ENCODE measurements around the gene ADAMTS17.

ADAMTS17 gene

GRCh38 chr15:100031665-100032357, 310.0 kb downstream of the ADAMTS17 start:
- Histone ChIP-seq H3K9ac (ENCODE audit: low read depth, low read length, poor library complexity, severe bottlenecking) (no peak overlapping the region), H3K27me3 (ENCODE audit: insufficient read depth, low read length, poor library complexity, severe bottlenecking) (no peaks in the 10 kb centered on the region), H3K9me2 (replicated peaks; ENCODE audit: low read depth, low read length) (no peaks in the 10 kb centered on the region), H3K36me3 (ENCODE audit: insufficient read depth, low read length) (no peaks in the 10 kb centered on the region), H2AFZ (ENCODE audit: low read length) (no peak overlapping the region), H3K4me1 (ENCODE audit: insufficient read depth, low read length, poor library complexity, severe bottlenecking) (no peaks in the 10 kb centered on the region), H3K4me3 (ENCODE audit: low read length, poor library complexity, severe bottlenecking) (no peak overlapping the region), H3F3A (ENCODE audit: low read depth) (no peaks in the 10 kb centered on the region), H4K20me1 (ENCODE audit: insufficient read depth, low read length, poor library complexity, severe bottlenecking) (no peaks in the 10 kb centered on the region), H3K9me3 (ENCODE audit: insufficient read depth, low read depth, low read length) (no peaks in the 10 kb centered on the region; the same call in 1 of the 2 replicates), H3K79me2 (ENCODE audit: insufficient read depth, low read length) (no peaks in the 10 kb centered on the region), H3K4me2 (ENCODE audit: low read depth, low read length, poor library complexity, severe bottlenecking) (no peak overlapping the region)
- no peak for TF ChIP-seq CTCF (conservative IDR thresholded peaks at IDR 0.05; ENCODE audit: low read length)
- TF ChIP-seq EZH2phosphoT487 (IDR thresholded peaks at IDR 0.05; ENCODE audit: borderline replicate concordance), result no peak

GRCh38 chr15:100030586-100031229, 311.1 kb downstream of the ADAMTS17 start:
- no peak overlapping the region for H3K4me2 ChIP-seq (ENCODE audit: low read depth, low read length, poor library complexity, severe bottlenecking)
- H4K20me1 ChIP-seq (ENCODE audit: insufficient read depth, low read length, poor library complexity, severe bottlenecking), result no peaks in the 10 kb centered on the region
- H3K9me2 ChIP-seq (replicated peaks; ENCODE audit: low read depth, low read length), result no peaks in the 10 kb centered on the region
- H3K9ac ChIP-seq (ENCODE audit: low read depth, low read length, poor library complexity, severe bottlenecking), result no peak overlapping the region
- H3K9me3 ChIP-seq (ENCODE audit: insufficient read depth, low read depth, low read length), result no peaks in the 10 kb centered on the region; the same call in 1 of the 2 replicates
- no peaks in the 10 kb centered on the region for H3K4me1 ChIP-seq (ENCODE audit: insufficient read depth, low read length, poor library complexity, severe bottlenecking)
- no peaks in the 10 kb centered on the region for H3K79me2 ChIP-seq (ENCODE audit: insufficient read depth, low read length)
- H2AFZ ChIP-seq (ENCODE audit: low read length), result no peak overlapping the region
- no peaks in the 10 kb centered on the region for H3K27me3 ChIP-seq (ENCODE audit: insufficient read depth, low read length, poor library complexity, severe bottlenecking)
- H3F3A ChIP-seq (ENCODE audit: low read depth), result no peaks in the 10 kb centered on the region
- TF ChIP-seq EZH2phosphoT487 (IDR thresholded peaks at IDR 0.05; ENCODE audit: borderline replicate concordance), result no peak
- TF ChIP-seq CTCF (conservative IDR thresholded peaks at IDR 0.05; ENCODE audit: low read length), result no peak
- no peaks in the 10 kb centered on the region for H3K36me3 ChIP-seq (ENCODE audit: insufficient read depth, low read length)
- H3K4me3 ChIP-seq (ENCODE audit: low read length, poor library complexity, severe bottlenecking), result no peak overlapping the region

GRCh38 chr15:100029868-100030479, 311.8 kb downstream of the ADAMTS17 start:
- Histone ChIP-seq H2AFZ (ENCODE audit: low read length) (no peak overlapping the region), H4K20me1 (ENCODE audit: insufficient read depth, low read length, poor library complexity, severe bottlenecking) (no peaks in the 10 kb centered on the region), H3F3A (ENCODE audit: low read depth) (no peaks in the 10 kb centered on the region), H3K36me3 (ENCODE audit: insufficient read depth, low read length) (no peaks in the 10 kb centered on the region), H3K27me3 (ENCODE audit: insufficient read depth, low read length, poor library complexity, severe bottlenecking) (no peaks in the 10 kb centered on the region), H3K9me2 (replicated peaks; ENCODE audit: low read depth, low read length) (no peaks in the 10 kb centered on the region), H3K4me2 (ENCODE audit: low read depth, low read length, poor library complexity, severe bottlenecking) (no peak overlapping the region), H3K4me1 (ENCODE audit: insufficient read depth, low read length, poor library complexity, severe bottlenecking) (no peaks in the 10 kb centered on the region), H3K9ac (ENCODE audit: low read depth, low read length, poor library complexity, severe bottlenecking) (no peak overlapping the region), H3K79me2 (ENCODE audit: insufficient read depth, low read length) (no peaks in the 10 kb centered on the region), H3K9me3 (ENCODE audit: insufficient read depth, low read depth, low read length) (no peaks in the 10 kb centered on the region; the same call in 1 of the 2 replicates), H3K4me3 (ENCODE audit: low read length, poor library complexity, severe bottlenecking) (no peak overlapping the region)
- no peak for TF ChIP-seq CTCF (conservative IDR thresholded peaks at IDR 0.05; ENCODE audit: low read length)
- TF ChIP-seq EZH2phosphoT487 (IDR thresholded peaks at IDR 0.05; ENCODE audit: borderline replicate concordance), result no peak
